GM19372 (cell line): ENCODE data around the gene APRT.
"Not testable (repeated sequence)": the region's sequence is repeated elsewhere in the genome, so short reads cannot be mapped to it uniquely, and the experiment has no call there.

ENCODE experiments used
- ATAC-seq: cut with Tn5 transposase; IDR thresholded peaks from one replicate; pipeline ENCODE4 v1.9.1; 2021; ENCODE audit warnings: mild to moderate bottlenecking, low read depth, moderate library complexity; ENCODE audit not compliant: unreplicated experiment

Gene APRT

DNA sequence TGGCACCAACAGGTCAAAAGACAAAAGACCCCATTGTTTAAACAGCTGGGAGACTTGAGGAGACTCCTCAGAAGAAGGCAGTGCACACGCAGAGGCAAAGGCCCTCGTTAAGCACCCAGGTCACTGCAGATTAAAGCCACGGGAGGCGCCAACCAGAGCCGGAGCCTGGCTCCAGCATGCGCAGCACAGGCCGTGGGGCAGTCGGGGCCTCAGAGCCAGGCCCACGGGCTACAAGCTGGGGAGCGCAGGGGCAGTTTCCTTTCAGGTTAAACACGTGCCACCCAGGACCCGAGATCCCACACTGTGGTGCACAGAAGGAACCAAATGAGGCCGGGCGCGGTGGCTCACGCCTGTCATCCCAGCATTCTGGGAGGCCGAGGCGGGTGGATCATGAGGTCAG, 35.9 kb downstream of the APRT start:
- ATAC-seq: no peak

DNA sequence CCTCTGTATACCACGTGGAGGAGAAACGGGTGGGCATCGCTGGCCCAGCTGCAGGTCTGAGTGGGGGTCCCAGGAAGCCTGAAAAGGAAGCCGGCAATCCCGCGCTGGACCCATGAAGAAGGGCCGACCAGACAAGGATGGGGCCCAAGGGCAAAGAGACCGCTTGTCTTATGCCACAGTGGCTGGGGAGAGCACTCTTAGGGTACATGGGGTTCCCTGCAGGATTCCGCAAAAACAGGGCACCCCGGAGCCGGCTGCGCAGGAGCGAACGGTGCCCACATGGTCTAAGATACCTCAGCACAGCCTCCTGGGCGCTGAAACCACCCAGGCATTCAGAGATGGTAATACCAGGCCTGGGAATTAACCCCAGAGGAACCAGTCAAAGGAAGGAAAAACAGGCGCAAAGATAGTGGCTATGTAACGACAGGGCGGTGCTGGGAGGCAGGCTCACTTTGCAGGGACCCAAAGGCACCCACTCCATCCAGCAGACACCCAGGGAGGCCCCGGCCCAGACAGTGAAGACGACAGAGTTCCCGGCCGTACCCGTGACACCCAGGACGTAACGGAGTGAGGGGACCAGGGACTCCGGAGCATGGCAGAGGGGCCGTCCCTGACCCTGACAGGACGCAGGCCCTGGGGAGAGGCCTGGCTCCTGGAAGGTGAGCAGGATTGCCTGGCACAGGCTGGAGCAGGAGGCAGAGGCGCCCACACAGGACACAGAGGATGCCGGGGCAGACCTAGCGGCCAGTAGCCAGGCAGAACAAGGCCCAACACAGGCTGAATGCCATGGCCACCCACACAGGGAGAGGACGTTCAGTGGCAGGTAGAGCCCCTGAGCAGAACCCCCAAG, 37.0 kb downstream of the APRT start:
- no peak for ATAC-seq

DNA sequence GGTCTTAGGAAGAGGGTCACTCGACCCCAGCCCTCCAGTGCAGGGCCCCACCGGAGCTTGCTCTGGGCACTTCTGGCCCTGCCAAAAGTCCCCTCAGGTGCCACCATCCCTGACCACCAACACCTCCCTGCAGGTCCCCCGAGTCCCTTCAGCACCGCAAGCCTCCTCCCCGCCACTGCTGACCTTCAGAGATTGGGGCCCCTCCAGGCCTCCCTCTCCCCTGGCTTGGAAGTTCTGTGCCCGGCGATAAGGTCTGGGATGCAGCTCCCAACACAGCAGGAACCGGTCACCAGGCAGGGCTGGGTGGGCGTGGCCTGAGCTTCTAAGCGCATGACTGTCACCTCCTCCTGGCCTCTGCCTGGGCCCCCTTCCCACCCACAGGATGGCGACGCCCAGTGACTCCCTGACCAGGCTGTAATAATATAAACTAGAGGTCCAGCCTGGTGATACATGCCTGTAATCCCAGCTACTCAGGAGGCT, 37.9 kb downstream of the APRT start:
- ATAC-seq: no peak

DNA sequence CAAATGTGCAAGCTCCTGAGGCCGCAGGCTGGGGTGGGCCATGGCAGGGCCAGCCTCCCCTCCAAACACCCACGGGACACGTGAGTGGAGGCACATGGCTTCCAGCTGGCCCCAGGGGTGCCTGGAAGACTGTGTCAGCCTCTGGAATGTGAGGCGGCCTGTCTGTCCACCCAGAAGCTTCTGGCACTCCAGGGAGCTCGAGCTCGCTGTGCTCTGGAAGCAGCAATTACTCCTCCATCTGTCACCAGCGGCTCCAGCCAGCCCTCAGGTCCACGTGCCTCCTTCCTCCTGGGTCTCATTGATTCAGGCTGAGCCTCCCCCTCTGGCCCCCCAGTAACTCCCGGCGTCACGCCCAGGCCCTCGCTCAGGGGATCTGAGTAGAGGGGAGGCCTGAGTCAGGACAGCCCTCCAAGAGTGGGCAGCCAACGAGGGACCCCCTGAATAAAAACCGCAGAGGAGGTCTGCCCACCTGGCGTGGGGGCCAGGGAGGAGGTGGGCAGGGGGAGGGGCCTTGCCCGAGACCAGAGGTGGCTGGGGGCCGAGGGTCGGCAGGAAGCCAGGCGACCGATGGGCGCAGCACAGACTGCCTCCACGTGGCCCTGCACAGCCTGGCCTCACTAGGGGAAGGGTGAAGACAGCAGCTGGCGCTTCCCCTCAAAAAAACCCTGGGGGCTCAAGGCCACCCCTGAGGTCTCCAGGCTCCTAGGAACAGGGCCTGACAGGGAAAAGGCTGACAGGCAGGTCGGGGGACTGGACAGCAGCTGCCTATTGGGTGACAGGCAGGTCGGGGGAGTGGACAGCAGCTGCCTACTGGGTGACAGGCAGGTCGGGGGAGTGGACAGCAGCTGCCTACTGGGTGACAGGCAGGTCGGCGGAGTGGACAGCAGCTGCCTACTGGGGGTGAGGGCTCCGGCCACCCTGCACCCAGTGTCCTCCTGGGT, 38.6 kb downstream of the APRT start:
- no peak for ATAC-seq

DNA sequence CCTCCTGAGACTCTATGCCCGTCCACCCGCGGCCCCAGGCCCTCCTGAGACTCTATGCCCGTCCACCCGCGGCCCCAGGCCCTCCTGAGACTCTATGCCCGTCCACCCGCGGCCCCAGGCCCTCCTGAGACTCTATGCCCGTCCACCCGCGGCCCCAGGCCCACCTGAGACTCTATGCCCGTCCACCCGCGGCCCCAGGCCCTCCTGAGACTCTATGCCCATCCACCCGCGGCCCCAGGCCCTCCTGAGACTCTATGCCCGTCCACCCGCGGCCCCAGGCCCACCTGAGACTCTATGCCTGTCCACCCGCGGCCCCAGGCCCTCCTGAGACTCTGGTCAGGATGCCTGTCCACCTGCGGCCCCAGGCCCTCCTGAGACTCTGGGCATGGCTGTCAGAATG, 39.9 kb downstream of the APRT start:
- ATAC-seq: not testable (repeated sequence)

DNA sequence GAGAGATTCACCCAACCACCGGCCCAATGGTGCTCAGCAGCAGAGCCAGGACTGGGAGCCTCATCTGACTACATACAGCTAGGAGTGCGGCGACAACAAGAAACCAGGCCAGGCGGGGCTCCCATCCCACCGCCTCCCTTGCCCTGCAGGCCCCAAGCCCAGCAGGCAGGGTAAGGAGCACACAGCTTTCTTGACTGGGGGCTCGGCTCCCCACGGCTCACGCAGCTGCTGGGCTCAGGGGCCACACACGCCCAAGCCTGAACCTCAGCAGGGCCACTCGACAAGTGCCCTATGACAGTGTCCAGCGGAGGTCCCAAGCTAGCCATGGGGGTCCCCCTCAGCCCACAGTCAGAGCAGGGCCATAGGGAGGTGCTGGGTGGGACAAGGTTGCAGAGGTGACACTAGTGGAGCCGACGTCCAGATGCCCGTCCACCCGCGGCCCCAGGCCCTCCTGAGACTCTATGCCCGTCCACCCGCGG, 40.4 kb downstream of the APRT start:
- no peak for ATAC-seq

DNA sequence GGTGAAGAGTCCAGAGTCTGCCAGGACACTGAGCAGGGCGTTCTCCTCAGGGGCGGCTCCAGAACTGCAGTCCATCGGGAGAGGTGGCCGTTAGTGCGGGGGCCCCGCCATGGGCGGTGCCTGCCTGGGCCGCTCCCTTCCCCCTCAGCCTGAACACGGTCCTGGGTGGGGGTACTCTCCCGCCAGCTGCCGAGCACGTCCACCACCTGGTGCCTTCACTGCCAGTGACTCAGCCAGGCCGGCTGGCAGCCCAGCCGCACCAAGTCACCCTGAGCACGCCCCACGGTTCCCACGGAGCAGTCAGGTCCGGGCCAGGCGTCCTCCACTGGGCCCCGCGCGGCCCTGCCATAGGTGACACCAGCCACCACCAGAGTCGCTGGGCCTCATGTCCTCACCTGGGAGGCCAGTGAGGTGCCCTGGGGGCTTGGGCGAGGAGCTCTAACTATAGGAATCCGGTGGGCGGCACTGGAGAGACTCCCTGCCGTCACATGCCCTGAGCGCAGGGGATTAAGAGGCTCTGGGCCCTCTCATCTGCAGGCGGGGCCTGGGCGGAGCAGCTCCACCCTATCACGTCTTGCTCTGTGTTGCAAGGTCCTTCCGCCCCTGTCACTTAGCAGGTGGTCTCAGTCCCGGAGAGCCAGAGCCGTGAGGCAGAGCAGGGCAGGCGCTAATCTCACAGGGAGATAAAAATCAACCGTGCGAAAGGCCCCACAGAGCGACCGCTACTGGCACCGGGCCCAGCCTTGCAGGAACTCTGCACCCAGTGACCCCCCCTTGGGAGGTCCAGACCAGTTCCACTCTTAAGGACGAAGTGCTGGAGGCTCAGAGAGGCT, 41.1 kb downstream of the APRT start:
- no peak for ATAC-seq

DNA sequence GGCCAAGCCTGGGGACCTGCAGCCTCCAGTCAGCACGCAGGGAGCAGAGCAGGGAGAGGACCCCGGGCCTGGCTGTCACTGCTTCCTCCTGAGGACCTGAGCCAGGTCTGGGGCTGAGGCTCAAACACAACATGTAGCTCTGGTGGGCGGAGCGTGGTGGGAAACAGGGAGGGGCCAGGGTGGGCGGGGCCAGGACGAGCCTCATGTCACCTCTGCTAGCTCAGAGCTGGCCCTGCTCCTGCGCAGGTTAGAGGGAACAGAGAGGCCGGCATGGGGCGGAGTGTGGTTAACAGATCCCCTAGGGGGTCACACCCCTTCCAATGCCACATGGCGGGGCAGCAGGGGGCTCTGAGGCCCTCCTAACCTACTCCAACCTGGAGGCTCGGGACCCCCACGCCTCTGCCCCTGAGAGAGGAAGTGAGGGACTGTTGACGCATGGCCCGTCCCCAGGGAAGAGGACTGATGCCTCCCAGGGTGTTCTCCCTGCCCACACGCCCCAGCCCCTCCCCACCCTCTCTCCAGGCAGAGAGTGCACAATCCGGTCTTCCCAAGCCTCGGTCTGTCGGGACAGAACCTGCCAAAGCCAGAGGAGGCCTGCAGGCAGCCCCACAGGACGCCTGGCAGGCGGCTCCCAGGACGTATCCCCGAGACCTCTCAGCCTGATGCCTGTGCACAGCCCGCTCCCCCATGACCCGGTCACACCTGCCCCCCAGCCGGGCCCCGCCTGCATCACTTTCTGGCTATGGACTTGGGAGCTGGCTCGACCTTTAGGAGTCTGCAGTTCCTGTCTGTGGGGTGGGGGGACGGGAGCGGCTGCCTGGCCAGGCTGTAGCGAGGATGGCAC, 41.9 kb downstream of the APRT start:
- ATAC-seq: no peak

DNA sequence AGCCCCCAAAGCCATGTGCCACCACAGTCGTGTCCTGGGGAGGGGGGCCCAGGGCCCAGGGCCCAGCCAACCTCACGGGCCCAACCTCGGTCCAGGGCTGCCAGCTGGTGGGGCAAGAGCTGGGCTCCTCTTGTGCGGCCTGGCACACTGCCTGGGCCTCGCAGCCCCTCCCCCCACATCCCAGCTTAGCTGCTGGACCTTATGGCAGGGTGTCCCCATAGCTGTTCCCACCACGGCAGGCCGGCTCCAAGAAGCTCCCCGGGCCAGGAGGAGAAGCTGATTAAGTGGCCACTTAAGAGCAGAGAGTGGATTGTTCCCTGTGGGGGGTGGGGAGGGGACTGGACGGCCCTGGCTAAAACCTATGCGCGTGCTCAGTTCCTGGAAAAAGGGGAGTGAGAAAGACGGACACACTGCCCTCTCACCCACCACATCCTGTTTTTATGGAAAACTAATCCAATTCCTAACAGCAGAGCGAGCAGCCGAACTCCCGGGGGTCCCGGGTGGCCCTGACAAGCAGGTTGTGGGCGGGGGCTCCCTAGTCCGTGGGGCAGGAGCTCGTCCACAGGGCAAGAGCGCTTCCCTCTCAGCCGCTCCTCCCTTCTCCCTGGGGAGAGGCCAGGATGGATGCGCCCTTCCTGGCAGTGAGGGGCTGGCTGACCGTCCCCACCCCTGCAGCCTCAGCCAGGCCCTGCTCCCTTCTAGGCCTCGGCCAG, 43.5 kb downstream of the APRT start:
- no peak for ATAC-seq

DNA sequence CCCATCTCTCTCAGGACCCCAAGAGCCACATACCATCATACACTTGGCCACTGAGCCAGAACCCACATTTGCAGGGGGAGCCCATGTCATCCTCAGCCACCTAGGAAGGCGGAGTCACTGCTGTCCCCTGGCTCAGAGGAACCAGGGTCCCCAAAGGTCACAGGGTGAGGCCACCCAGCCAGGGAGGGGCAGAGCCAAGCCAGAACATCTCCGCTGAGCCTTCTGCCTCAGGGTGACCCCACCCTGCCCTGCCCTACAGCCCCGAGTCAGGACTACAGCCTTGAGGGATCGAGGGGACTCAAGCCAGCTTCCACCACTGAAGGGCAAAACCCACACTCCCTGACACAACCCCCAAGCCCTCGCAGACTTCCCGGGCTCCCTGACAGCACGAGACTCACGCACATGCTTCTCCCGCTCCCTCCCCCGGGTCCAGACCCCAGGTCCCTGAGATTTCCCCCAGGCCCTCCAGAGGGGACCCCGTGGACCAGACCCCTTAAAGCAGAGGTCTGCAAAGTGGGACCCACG, 44.1 kb downstream of the APRT start:
- ATAC-seq: no peak

DNA sequence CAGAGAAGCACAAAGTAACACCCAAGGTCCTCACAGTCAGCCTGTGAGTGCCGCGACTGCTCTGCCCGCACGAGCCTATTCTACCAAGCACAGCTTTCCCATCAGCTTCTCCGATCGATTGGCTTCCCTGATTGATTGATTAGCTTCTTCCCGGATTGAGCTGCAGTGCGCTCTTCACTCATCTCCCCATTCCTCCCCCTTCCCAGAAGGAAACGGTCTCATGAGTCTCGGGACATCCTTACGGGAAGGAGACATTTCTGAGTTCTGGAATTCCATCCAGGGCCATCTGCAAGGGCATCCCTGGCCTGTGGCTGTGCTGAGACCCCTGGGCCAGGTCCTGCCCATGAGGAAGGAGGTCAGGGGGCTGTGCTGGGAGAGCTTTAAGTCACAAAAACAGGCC, 44.8 kb downstream of the APRT start:
- ATAC-seq: no peak

DNA sequence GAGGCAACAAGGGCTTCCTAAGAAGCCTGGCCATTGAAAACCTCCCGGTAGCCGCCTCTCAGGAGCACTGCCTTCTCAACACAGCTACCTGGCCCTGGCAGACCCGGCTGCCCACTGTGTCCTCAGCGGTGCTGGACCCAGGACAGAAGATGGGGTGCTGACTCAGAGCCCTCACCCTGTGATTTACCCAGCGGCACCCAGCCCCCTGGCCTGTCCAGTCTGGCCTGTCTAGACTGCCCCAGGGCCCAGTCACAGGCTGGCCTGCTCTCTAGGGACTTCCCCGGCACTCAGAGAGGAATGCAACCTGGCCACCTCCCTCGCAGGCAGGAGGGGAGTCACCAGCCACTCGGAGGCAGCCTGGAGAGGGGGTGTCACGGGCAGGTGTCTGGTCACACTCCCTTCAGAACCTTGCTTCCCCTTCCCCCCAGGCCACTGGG, 46.8 kb downstream of the APRT start:
- ATAC-seq: no peak

DNA sequence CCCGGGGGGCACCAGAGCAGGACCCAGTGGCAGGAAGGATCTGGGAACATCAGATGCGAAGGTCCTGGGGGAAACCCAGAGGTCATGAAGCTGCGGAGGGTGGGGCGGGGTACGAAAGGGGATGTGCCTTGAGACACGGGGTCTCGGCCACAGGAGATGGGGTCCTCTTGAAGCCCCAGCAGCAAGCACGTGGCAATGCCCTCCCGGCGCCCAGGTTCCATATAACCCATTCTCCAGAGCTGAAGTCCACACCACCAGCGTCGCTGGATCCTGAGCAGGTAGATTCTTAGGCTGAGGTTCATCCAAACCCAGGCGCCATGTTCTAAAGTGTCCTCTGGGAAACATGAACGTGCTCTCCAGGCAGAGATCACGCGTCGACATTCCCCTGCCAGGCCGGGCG, 47.6 kb downstream of the APRT start:
- ATAC-seq: no peak

DNA sequence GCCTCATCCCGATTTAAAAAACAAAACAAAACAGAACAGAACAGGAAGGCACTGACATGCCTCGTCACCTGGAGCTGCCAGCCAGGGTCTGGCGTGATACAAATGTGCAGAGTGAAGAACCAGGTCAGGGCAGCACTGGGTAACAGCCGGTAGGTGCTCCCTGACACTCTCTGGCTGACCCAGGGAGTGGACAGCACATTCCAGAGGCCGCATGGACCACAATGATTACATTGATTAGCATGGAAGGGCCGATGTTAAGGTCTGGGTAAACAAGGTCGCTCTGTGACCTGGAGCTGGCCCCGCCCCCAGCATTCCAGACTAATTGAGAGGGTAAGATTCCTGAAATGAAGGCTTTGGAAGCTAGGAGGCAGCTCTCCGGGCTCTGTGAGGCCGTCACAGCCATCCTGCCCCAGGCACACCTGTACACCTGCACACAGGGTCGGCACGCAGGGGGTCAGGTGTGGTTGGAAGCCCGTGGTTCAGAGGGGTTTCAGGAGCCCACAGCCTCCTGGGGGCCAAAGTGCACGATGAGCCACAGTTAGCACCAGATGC, 48.1 kb downstream of the APRT start:
- no peak for ATAC-seq

DNA sequence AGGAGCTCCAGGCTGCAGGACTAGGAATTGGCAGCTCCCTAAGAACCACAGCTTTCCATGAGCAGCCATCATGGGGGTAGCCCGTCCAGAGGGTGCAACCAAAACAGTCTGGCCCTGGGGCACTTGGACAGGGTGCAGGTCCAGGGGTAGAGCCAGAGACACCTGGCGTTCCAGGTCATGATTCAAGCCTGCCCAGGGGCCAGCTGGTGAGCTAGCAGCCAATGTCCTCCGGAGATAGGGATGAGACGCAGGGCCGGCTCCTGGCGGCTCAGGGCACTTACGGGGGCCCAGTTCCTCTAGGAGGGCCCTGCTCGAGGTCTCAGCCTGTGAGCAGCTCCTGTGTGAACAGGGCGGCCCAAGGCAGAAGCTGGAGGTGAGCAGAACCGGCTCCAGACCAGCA, 48.8 kb downstream of the APRT start:
- no peak for ATAC-seq

DNA sequence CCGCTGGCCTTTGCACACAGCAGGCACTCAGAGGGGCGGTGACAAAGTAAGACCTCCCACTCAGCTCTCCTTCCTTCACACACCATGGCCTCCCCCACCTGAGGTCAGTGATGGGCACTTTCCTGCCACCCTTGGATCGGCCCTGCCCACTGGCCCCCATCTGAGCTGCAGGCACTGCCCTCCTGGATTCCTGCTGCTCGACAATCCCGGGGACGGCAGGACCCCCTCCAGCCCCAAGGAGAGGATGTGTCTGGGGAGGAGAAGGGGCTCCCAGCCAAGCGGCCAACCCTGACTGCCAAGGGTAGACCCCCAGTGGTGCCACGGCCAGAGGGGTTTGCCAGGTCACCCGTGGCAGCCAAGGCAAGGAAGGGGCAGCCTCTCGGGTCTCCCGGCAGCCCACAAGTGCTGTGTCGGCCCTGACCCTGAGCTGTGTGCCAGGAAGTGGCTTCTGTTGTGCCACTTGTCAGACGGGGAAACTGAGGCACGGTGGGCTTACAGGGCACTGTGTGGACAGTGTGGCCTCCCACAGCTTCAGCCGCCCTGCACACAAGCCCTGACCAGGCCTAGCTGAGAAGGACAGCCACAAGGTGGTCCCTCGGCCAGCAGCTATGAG, 49.4 kb downstream of the APRT start:
- no peak for ATAC-seq

DNA sequence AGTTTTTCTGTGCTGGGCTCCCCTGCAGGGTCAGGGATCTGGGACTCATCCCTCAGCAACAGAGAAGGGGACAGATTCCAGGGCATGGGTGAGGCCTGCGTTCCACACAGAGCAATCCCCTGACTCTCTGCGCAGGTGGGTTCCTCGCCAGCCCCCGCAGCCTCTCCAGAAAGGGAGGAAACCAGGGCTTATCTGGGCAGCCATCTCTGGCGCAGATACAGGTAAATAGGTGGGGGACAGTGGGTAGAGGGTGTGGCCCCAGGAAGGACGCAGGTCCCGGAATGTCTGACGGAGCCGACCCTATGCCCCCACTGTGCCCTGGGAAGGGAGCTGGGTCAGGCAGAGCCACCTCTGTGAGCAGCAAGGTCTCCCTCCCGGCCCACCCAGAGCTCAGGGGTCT, 49.9 kb downstream of the APRT start:
- ATAC-seq: no peak

DNA sequence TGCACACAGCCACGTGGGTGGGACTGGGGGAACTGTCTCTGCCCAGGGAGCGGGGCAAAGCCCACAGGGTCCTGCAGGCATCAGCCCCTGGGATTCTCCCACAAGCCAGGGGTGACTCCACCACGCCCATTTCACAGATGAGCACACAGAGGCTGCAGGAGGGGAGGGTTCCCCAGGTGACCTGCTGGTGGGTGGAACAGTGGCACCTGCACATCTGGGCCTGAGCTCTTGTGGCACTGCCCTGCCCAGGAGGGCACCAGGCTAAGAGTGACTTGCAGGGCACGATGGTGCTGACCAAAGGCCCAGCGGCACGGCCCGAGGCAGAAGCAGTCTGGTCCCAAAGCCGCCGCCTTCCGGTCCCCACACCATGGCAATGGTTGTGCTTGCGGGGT, 50.6 kb downstream of the APRT start:
- no peak for ATAC-seq
